ENCODE results near the gene ZNF628. TPM values are rescaled to one million over a fixed set of nuclear protein-coding genes. Genes with fewer than 3 reads are reported as not detected.

The ZNF628 gene
- total RNA-seq, 1 experiment from 2014 or later, result 16.7 TPM

- Histone ChIP-seq H3K4me3 (ENCODE audit: low read depth, low read length, poor library complexity, severe bottlenecking) (no peak overlapping the region), H3K4me1 (ENCODE audit: insufficient read depth, low read length, poor library complexity, severe bottlenecking) (peaks cover 21% of the 10 kb centered on the region), H3K36me3 (ENCODE audit: insufficient read depth, low read length, poor library complexity, severe bottlenecking) (no peaks in the 10 kb centered on the region), H3K27ac (ENCODE audit: low read depth, low read length, poor library complexity, severe bottlenecking) (no peak overlapping the region), H3K27me3 (replicated peaks; ENCODE audit: insufficient read depth, low read depth, low read length, poor library complexity) (no peaks in the 10 kb centered on the region), H3K9me3 (ENCODE audit: low read depth, low read length, poor library complexity, severe bottlenecking) (no peaks in the 10 kb centered on the region)
- TF ChIP-seq EZH2 (IDR thresholded peaks at IDR 0.05; ENCODE audit: borderline replicate concordance, low read depth, low read length, poor library complexity, severe bottlenecking), result no peak
- TF ChIP-seq CTCF (conservative IDR thresholded peaks at IDR 0.05; ENCODE audit: low read depth, low read length), result no peak
- ChIA-PET POLR2A (ENCODE audit: low non-redundant PET) (no interaction called here), CTCF (no interaction called here)
- intact Hi-C loops (cut with micrococcal nuclease; ENCODE audit: unreplicated experiment), result no loop called here
- no peak for DNase-seq (ENCODE audit: low spot score)
- BruUV-seq (replicated peaks), result no TSS peak
These were observed 4.9 kb downstream of the ZNF628 start for GRCh38 chr19:55481148-55481793.

DNA sequence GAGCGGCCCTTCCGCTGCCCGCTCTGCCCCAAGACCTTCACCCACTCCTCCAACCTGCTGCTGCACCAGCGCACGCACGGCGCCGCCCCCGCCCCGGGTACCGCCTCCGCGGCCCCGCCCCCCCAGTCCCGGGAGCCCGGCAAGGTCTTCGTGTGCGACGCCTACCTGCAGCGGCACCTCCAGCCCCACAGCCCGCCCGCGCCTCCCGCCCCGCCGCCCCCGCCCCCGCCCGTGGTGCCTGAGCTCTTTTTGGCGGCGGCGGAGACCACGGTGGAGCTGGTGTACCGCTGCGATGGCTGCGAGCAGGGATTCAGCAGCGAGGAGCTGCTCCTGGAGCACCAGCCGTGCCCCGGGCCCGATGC lies 5.4 kb downstream of the ZNF628 start:
- TF ChIP-seq CTCF (conservative IDR thresholded peaks at IDR 0.05; ENCODE audit: low read depth, low read length) (no peak), EZH2 (IDR thresholded peaks at IDR 0.05; ENCODE audit: borderline replicate concordance, low read depth, low read length, poor library complexity, severe bottlenecking) (no peak)
- H3K9me3 ChIP-seq (ENCODE audit: low read depth, low read length, poor library complexity, severe bottlenecking), result no peaks in the 10 kb centered on the region
- no peak for DNase-seq (ENCODE audit: low spot score)
- H3K4me3 ChIP-seq (ENCODE audit: low read depth, low read length, poor library complexity, severe bottlenecking), result no peak overlapping the region
- intact Hi-C loops (cut with micrococcal nuclease; ENCODE audit: unreplicated experiment), result no loop called here
- no peaks in the 10 kb centered on the region for H3K27me3 ChIP-seq (replicated peaks; ENCODE audit: insufficient read depth, low read depth, low read length, poor library complexity)
- peaks cover 25% of the 10 kb centered on the region for H3K4me1 ChIP-seq (ENCODE audit: insufficient read depth, low read length, poor library complexity, severe bottlenecking)
- POLR2A ChIA-PET (ENCODE audit: low non-redundant PET), result no interaction called here
- CTCF ChIA-PET, result no interaction called here
- H3K36me3 ChIP-seq (ENCODE audit: insufficient read depth, low read length, poor library complexity, severe bottlenecking), result no peaks in the 10 kb centered on the region
- H3K27ac ChIP-seq (ENCODE audit: low read depth, low read length, poor library complexity, severe bottlenecking), result no peak overlapping the region
- BruUV-seq (replicated peaks), result no TSS peak

- intact Hi-C loops (cut with micrococcal nuclease; ENCODE audit: unreplicated experiment), result no loop called here
- H3K4me1 ChIP-seq (ENCODE audit: insufficient read depth, low read length, poor library complexity, severe bottlenecking), result peaks cover 31% of the 10 kb centered on the region
- H3K36me3 ChIP-seq (ENCODE audit: insufficient read depth, low read length, poor library complexity, severe bottlenecking), result no peaks in the 10 kb centered on the region
- H3K4me3 ChIP-seq (ENCODE audit: low read depth, low read length, poor library complexity, severe bottlenecking), result no peak overlapping the region
- DNase-seq (ENCODE audit: low spot score), result no peak
- no peaks in the 10 kb centered on the region for H3K9me3 ChIP-seq (ENCODE audit: low read depth, low read length, poor library complexity, severe bottlenecking)
- TF ChIP-seq EZH2 (IDR thresholded peaks at IDR 0.05; ENCODE audit: borderline replicate concordance, low read depth, low read length, poor library complexity, severe bottlenecking) (no peak), CTCF (conservative IDR thresholded peaks at IDR 0.05; ENCODE audit: low read depth, low read length) (no peak)
- no TSS peak for BruUV-seq (replicated peaks)
- H3K27me3 ChIP-seq (replicated peaks; ENCODE audit: insufficient read depth, low read depth, low read length, poor library complexity), result no peaks in the 10 kb centered on the region
- ChIA-PET CTCF (no interaction called here), POLR2A (ENCODE audit: low non-redundant PET) (no interaction called here)
- H3K27ac ChIP-seq (ENCODE audit: low read depth, low read length, poor library complexity, severe bottlenecking), result no peak overlapping the region
These were observed 5.9 kb downstream of the ZNF628 start for GRCh38 chr19:55482156-55482961.

Measured in A673 (cell line).